GM12874 (cell line): Measurements from ENCODE around the gene PACRG.

ENCODE experiments used
- CTCF ChIP-seq: IDR thresholded peaks from 2 replicates; pipeline ENCODE4 v1.5.1; 2011; ENCODE audit warnings: low read depth, mild to moderate bottlenecking, control low read depth, low read length, moderate library complexity; ENCODE audit not compliant: insufficient read depth

PACRG gene

GRCh38 chr6:163300838-163301237, 573.1 kb downstream of the PACRG start:
- TF ChIP-seq CTCF = no peak

GRCh38 chr6:163301726-163302635, 574.2 kb downstream of the PACRG start:
- TF ChIP-seq CTCF = no peak

GRCh38 chr6:163302747-163303146, 575.0 kb downstream of the PACRG start:
- TF ChIP-seq CTCF = no peak

- TF ChIP-seq CTCF = no peak
Observed at GRCh38 chr6:163306000-163306399, 578.2 kb downstream of the PACRG start.

- TF ChIP-seq CTCF = no peak
Observed at GRCh38 chr6:163308629-163309440, 581.1 kb downstream of the PACRG start.

- no peak for TF ChIP-seq CTCF
Observed at GRCh38 chr6:163309491-163310026, 581.8 kb downstream of the PACRG start.

- TF ChIP-seq CTCF = no peak
Observed at GRCh38 chr6:163310096-163310972, 582.6 kb downstream of the PACRG start.
